Measurements from ENCODE around the gene PPM1H.
"Not testable (repeated sequence)": the region's sequence is repeated elsewhere in the genome, so short reads cannot be mapped to it uniquely, and the experiment has no call there.

Gene PPM1H

DNA sequence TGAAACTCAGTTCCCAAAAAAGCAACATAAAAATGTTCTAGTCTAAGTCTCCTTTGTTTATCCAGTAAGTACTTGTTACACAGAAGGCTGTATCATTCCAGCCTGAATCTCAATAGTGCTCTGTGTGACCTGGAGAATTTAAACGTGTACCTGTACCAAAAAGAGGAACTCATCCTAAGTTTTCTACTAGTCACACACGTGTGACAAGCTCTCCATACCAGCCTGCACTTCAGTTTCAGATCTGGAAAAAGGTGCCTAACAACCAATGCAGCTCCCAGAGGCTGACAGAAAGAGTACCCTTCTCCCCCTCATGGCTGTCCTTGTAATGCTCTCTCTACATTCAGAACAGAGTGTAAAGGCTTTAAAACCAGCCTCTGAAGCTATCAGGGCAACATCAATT lies 27.4 kb downstream of the PPM1H start:
- DNase-seq = no peak

DNA sequence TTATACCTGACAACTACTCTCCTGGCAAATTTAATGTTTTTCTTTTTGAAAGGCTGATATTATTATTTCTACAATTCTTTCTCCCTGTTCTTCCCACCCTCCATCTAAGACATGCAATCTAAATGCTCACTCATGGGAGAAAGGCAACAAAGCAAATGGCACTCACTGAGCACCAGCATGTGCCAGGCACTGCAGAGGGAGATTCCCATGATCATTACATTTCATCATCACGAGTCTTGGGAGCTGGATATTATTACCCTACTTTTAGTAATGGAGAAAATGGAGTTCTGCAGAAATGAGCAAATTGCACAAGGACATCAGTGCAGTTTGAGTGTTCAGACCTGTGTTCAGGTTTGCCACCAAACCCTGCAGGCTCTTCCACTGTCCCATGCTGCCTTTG lies 27.9 kb downstream of the PPM1H start:
- DNase-seq = no peak

DNA sequence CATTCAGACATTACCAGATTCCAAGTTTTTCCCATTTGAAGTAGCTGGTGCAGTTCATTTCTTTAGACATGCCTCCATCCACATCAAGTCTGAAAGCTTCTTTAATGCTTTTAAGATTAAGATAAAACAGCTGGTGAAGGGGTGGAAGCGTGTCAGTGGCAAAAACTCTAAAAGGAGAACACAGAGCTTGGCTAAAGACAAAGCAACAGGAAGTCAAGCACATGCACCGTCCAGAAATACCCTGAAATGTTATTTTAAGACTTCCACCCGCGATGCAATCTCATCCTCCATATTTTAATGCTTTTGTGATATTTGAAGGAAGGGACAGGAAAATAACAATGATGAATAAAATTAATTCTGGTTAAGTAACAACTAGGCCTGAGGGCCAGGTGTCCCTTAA lies 31.8 kb downstream of the PPM1H start:
- DNase-seq = no peak

DNA sequence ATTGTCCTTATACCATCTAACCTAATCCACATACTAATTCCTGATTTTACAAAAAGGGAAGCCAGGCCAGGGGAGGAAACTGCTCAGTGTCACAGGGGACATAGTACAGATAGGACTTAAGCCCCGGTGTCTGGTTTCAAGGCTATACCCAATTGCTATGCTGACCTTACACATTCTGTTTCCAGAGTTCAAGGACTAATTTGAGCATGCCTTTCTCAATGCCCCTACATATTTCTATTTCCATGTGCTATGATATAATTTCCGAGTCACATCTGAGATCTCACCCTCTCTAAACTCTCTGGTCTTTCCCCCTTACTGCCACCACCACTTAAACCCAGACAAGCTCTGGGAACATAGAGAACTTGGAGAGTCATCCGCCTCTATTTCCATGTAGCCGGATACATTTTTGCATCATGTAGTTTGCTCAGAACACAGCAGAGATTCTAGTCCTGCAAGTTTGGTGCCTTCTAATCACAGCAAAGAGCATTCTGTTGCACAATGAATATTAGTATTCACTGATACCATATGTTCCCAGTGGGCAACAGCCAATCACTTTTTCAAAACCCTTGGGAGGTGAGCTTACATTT lies 34.2 kb downstream of the PPM1H start:
- DNase-seq = no peak

DNA sequence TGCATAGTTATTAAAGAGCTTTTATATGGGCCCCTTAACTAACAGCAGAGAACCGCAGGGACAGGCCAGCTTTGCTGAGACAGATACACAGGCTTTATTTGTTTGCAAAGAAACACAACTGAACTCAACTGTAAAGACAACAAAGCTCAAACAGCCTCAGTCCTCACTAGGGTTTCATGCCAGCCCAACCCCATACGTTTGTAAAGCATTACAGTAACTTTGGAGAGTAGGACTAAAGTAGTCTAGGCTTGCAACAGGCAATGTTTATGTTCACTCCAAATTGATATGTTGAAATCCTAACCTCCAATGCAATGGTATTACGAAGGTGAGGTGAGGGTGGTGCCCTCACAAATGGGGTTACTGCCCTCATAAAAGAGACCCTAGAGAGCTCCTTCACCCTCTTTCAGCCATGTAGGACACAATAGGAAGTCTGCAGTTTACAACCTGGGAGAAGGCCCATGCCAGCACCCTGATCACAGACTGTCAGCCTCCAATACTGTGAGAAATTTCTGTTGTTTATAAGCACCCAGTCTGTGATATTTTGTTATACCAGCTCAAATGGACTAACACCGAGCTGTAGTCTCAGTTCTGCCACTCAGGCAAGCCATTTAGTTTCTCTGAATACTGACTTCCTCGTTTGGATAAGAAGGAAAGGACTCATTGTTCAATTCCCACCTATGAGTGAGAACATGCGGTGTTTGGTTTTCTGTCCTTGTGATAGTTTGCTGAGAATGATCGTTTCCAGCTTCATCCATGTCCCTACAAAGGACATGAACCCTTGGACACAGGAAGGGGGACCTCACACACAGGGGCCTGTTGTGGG lies 35.2 kb downstream of the PPM1H start:
- no peak for DNase-seq

DNA sequence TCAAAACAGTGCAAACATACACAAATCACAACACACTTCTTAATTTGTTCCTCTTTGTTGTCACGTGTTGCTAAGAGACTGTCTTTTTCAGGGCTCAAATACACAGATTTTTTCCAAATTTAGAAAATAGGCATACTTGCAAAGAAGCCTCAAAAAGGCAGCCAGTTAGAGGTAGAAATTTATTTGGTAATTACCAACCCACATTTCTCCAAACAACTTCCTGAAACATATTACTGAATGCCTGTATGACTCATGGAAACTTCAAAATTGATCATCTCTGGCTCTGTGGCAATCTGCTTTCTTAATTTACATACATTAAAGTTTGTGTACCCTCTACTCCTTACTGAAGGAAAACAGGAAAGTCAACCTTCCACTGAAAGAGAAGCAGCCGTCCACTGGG lies 36.4 kb downstream of the PPM1H start:
- no peak for DNase-seq

DNA sequence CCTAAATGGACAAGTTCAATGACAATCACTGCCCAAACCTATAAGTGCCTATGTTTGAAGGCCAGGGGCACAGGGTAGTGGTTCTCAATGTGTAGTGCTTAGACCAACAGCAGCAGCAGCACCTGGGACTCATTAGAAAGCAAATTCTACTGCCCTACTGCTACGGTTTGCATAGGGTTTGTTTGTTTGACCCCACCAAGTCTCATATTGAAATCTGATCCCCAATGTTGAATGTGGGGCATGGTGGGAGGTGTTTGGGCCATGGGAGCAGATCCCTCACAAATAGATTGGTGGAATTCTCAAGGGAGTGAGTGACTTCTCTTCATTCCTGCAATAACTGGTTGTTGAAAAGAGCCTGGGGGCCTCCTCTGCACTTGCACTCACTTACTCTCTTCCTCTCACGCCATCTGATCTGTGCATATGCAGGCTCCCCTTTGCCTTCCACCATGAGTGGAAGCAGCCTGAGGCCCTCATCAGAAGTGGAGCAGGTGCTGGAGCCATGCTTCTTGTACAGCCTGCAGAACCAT lies 39.5 kb downstream of the PPM1H start:
- DNase-seq = no peak

DNA sequence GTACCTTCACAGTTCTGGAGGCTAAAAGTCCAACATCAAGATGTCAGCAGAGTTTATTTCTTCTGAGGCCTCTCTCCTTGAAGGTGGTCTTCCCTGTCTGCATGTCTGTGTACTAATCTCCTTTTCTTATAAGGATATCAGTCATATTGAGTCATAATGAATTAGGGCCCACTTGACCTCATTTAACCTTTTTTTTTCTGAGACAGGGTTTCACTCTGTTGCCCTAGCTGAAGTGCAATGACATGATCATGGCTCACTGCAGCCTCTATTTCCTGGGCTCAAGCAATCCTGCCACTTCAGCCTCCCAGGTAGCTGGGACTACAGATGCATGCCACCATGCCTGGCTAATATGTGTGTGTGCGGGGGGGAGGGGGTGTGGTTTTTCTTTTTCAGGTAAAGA lies 41.7 kb downstream of the PPM1H start:
- DNase-seq = no peak

DNA sequence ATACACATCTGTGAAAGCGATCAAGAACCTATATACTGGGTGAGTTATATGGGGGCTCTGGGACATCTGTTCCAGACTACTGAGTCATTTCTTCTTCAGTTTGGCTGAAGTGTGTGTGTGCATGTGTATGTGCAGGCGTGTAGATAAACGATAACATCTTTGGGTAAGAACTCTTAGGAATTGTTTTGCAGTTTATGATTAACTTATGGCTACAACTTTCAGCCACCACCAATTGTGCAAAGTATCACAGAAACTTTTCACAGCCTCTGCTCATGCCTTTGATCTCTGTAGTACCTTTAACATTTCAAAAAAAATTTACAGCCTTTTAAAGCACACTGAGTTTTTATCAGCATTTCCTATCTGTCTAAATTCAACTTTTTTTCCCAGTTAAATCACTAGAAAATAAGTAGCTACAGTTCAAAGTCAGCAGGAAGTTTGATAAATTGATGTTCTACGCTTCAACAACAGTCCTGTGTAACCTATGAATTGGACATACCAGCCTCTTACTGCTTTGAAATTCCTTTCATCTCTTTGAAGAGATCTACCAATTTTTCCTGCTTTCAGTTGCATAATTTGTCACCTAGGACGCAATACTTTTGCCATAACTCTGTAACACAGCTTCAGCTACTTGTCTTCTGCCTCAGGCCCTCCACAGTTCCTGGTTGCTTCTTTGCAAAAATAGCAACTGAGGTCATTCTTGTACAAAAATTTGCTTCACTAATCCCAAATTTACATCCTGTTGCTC lies 43.0 kb downstream of the PPM1H start:
- no peak for DNase-seq

DNA sequence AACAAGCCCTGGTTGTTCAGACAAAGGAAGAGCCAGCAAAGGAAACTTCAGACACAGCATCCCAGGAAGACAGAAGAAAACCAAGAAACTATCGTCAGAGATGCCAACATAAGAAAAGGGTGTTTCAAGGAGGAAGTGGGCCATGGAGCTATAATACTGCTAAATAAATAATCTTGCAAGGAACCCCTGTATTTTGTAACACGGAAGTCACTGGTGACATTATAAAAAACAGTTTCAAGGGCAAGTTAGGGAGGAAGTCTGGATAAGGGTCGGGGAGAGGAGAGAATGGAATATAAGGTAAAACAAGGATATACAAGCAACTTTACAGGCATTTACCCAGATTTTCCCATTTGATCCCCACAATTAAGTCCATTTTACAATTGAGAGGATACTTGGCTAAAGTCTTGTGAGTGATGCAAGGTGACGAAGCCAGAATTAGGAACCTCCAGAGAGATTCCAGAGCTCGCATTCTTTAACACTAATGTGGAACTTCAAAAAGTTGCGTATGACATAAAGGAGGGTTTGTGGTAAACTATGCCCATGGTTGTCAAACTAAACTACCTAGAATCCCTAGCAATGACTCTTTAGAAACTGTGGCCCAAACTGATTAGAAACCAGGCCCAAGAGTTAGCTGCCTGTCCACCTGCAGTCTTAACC lies 46.4 kb downstream of the PPM1H start:
- no peak for DNase-seq

DNA sequence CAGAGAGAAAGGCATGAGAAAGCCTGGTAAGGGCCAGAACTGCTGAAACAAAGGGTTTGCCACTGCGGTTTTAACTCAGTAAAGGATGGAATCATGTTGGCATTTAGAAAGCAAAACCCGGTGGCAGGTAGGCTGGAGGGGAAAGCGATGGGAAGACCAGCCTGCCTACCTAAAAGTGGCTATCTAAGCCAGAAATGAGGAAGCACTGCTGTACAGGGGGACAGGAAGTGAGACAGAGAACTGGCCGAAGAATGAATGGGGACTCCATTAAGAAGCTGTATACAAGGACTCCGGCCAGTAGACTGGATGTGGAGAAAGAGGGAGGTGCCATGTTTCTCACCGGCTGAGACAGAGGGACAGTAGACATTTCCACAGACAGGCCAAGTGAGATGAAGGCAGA lies 48.2 kb downstream of the PPM1H start:
- DNase-seq = no peak

DNA sequence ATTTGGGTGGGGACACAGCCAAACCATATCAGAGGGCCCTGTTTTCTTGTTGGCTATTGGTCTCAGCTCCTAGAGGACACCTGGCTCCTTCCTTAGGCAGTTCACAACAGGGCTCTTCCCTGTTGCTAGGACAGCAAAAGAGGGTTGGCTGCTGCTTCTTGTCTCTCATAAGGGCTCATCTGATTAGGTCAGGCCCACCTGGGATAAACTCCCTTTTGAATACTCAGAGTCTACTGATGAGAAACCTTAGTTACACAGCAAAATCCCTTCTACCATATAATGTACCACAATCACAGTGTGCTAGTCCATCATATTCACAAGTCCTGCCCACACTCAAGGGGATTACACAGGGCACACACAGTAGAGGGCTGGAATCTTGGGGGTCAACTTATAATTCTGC lies 49.7 kb downstream of the PPM1H start:
- no peak for DNase-seq

DNA sequence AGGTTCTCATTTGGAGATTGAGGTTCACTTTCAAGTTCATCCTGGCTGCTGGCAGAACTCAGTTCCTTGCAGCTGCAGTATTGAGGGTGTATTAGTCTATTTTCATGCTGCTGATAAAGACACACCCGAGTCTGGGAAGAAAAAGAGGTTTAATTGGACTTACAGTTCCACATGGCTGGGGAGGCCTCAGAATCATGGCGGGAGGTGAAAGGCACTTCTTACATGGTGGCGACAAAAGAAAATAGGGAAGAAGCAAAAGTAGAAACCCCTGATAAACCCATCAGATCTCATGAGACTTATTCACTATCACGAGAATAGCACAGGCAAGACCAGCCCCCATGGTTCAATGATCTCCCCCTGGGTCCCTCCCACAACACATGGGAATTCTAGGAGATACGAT lies 50.1 kb downstream of the PPM1H start:
- DNase-seq = not testable (repeated sequence)

DNA sequence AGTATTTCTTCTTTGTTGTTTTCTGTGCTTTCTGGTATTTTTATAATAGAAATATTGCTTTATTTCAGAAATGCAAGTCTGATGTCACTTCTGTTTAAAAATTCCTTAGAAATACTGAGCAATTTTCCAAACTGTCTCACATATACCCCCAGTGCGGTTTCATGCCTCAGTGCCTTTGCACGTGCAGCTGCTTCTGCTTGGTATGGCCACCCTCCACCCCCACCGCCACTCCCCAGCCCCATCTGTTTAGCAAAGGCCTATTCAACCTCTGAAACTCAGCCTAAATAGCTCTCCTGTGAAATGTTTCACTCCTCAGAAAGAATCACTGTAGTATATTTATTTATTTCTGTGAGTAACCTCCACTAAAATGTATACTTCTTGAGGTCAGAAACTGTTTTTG lies 52.3 kb downstream of the PPM1H start:
- DNase-seq = no peak

DNA sequence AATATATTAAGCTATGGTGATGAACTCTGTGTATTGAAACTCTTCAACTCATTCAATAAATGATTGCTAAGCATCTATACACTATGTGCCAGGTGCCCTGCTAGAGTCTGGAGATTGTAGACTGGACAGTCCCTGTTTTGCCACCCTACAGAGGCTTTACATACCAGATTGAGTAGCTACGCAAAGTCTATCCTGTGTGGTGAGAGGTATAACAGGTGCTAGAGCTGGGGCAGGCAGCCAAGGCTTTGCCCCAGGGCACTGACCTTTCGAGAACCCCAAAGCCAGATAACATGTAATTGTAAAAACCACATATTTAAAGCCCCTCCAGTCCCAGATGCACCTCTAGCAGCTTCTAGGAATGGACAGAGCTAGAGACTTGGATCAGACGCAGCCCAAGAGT lies 52.8 kb downstream of the PPM1H start:
- DNase-seq = no peak

DNA sequence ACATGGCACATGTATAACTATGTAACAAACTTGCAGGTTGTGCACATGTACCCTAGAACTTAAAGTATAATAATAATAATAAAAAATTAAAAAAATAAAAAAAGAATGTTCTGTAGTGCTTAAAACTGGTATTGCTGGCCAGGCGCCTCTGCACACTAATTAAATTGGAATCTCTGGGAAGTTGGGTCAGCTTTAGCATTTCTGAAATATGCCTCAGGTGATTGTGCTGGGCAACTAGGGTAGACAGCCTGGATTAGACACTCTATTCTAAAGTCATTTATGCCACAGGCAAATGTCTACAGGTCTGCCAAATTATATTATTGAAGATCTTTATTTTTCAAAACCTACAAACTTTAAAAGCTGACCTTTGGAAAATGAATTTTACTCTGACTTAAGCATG lies 55.3 kb downstream of the PPM1H start:
- DNase-seq = no peak

DNA sequence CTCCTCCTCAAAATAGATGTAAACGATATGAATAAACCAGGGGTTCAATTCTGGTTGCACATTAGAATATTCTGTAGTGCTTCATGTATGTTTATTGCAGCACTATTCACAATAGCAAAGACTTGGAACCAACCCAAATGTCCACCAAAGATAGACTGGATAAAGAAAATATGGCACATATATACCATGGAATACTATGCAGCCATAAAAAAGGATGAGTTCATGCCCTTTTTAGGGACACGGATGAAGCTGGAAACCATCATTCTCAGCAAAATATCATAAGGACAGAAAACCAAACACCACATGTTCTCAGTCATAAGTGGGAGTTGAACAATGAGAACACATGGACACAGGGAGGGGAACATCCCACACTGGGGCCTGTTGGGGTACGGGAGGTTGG lies 55.7 kb downstream of the PPM1H start:
- DNase-seq = not testable (repeated sequence)

DNA sequence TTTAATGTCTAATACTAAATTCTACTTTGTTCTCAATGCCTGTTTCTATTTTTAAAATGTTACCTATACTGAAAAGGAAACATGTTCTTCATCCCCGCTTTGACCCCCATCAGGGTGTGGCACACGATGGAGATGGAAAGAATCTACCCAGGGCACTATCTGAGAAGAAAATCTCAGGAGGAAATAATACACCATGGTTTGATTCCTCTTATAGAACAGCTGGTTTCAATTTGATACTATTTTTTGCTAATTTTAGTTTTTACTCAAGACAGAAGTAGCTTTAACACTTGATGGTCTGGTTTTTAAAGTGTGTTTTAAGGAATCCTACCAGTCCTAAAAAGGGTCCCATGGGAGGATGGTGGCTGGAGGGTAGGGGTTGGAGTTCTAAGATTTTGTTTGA lies 56.7 kb downstream of the PPM1H start:
- DNase-seq = no peak

DNA sequence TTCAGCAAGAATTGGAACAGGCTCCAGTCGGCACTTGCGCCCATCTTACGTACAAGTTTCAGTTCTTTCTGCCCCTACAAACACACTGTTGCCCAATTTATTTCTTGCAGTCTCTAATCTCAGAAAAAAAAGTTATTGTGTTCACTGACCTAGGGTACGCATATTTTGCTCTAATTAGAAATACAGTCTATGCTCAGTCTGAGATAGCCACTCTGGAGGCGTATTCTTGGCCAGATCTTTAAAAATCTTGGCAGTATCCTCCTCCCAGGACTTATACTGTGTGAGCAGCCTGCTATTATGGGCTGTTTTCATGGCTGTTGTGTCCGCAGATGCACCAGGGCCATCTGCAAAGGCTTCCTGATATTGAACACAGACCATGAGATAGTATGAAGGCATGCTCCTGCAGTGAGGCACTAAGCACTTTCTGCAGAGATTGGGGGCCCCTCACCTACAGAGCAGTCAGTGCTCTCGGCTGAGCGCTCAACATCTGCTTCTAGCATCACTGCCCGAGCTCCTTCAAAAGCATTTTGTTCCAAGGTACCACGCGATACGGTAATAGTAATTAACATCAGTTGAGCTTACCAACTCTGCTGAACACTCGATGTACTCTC lies 57.9 kb downstream of the PPM1H start:
- DNase-seq = no peak

DNA sequence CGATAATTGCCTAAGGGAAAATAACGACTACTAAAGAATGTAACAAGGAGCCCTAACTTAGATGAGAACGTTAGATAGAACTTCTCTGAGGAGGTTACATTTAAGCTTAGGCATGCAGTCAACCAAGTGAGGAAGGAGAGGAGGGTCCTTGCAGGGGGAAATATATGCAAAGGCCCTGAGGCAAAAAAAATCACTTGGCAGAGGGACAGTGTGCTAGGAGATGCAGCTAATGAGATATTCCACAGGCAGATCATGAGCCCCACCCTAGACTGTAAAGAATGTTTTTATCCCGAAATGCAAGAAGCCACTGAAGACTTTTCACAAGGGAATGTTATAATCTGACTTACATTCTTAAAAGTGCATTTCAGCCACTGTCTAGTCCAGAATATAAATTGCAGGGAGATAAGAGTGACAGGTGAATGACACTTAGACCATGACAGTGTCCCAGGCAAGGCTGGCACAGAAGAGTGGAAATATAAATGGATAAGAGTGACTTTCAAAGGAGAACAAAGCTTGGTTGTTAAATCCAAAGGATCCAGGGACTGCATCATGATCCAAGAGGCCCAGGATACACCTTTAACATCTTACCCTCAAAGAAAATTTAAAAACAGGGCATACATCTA lies 61.0 kb downstream of the PPM1H start:
- no peak for DNase-seq

DNA sequence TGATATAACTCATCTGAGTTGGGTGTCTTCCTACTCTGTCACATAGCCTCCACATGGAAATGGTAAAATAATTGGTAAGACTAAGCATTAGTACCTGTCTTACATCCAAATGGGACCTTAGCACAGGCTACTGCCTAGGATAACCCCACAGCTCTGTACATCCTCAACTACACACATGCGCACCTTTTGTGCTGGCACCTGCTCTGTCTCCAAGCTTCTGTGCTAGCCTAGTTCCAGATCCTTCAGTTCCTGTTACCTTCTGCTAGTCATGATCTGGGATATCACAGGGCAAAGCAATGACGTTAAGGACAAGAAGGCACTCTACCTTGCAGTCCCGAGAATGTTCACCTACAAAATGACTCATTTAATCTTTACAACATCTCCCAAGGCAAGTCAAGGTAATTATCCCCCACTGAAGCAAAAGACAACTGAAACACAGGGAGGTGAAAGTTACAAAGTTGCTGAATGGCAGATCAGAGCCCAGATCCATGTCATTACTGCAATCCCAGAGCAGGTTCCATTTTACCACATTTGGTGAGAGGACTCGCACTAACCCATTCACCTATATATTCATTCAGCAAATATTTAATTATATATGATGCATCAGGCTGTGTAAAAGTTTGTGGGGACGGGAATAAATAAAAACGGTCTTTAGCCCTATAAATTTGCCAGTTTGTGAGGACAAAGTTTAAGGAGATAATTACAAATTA lies 61.7 kb downstream of the PPM1H start:
- no peak for DNase-seq

DNA sequence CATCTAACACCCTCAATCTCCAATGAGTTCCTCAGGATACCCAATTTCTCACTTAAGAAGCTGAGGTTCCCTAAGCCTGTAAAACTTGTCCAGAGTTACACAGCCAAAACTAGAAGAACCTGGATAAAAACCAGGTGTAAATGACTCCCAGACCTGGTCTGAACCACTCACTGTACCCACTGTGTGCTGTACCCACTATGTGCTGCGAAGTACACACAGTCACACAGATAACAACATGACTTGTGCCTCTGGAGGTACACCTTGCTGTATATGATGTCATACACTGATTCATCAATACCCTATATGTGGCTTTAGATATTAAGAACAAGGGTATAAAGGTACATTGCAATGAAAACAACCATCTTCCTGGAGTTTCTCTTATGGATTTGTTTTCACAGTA lies 66.1 kb downstream of the PPM1H start:
- DNase-seq = no peak
